ENCODE measurements around the gene AGFG2.
"Not testable (repeated sequence)": the region's sequence is repeated elsewhere in the genome, so short reads cannot be mapped to it uniquely, and the experiment has no call there.

Gene AGFG2

GRCh38 chr7:100538654-100539435, at the start of gene AGFG2:
Gene AGFG2, plus strand, starts transcription at chr7:100539203. Its CDS starts 144 bp downstream, at chr7:100539347.
- peak; percentile 100 for DNase-seq (ENCODE audit: low spot score)

GRCh38 chr7:100489824-100490223, 49.2 kb upstream of the AGFG2 start:
- DNase-seq (ENCODE audit: low spot score), result peak; percentile 58

- no peak for DNase-seq (ENCODE audit: low spot score)
Observed at GRCh38 chr7:100490483-100491191, 48.4 kb upstream of the AGFG2 start.

GRCh38 chr7:100491192-100491578, 47.8 kb upstream of the AGFG2 start:
- DNase-seq (ENCODE audit: low spot score), result no peak

- no peak for DNase-seq (ENCODE audit: low spot score)
Observed at GRCh38 chr7:100492738-100493475, 46.1 kb upstream of the AGFG2 start.

- peak; percentile 33 for DNase-seq (ENCODE audit: low spot score)
Observed at GRCh38 chr7:100493476-100494264, 45.3 kb upstream of the AGFG2 start.

- DNase-seq (ENCODE audit: low spot score), result no peak
Observed at GRCh38 chr7:100496509-100496908, 42.5 kb upstream of the AGFG2 start.

- DNase-seq (ENCODE audit: low spot score), result not testable (repeated sequence)
Observed at GRCh38 chr7:100500743-100501142, 38.3 kb upstream of the AGFG2 start.

GRCh38 chr7:100504031-100504430, 35.0 kb upstream of the AGFG2 start:
- not testable (repeated sequence) for DNase-seq (ENCODE audit: low spot score)

GRCh38 chr7:100504887-100505611, 34.0 kb upstream of the AGFG2 start:
- no peak for DNase-seq (ENCODE audit: low spot score)

- no peak for DNase-seq (ENCODE audit: low spot score)
Observed at GRCh38 chr7:100506356-100506923, 32.6 kb upstream of the AGFG2 start.

- no peak for DNase-seq (ENCODE audit: low spot score)
Observed at GRCh38 chr7:100509231-100509630, 29.8 kb upstream of the AGFG2 start.

GRCh38 chr7:100510437-100511239, 28.4 kb upstream of the AGFG2 start:
- no peak for DNase-seq (ENCODE audit: low spot score)

- no peak for DNase-seq (ENCODE audit: low spot score)
Observed at GRCh38 chr7:100513212-100513810, 25.7 kb upstream of the AGFG2 start.

GRCh38 chr7:100515072-100515532, 23.9 kb upstream of the AGFG2 start:
- no peak for DNase-seq (ENCODE audit: low spot score)

GRCh38 chr7:100516135-100516812, 22.7 kb upstream of the AGFG2 start:
- no peak for DNase-seq (ENCODE audit: low spot score)

GRCh38 chr7:100517305-100517704, 21.7 kb upstream of the AGFG2 start:
- DNase-seq (ENCODE audit: low spot score), result no peak

GRCh38 chr7:100519580-100519979, 19.4 kb upstream of the AGFG2 start:
- no peak for DNase-seq (ENCODE audit: low spot score)

- no peak for DNase-seq (ENCODE audit: low spot score)
Observed at GRCh38 chr7:100520138-100520537, 18.9 kb upstream of the AGFG2 start.

Measured in germinal center (tissue), 1 donor.